ENCODE data around the gene CCN5. TPM values are rescaled to one million over a fixed set of nuclear protein-coding genes. Genes with fewer than 3 reads are reported as not detected.

The CCN5 gene
- total RNA-seq, 1 donor from 2014 or later = 7.5 TPM

Other genes with a start within 250 kb of the CCN5 start
- gene TTPAL, start 239.5 kb upstream of the CCN5 start, total RNA-seq (ENCODE audit: insufficient read depth, low replicate concordance) = 8.4 TPM
- 112 TPM for gene SERINC3, start 193.3 kb upstream of the CCN5 start, total RNA-seq (ENCODE audit: insufficient read depth, low replicate concordance)
- 114 TPM for gene PKIG, start 132.8 kb upstream of the CCN5 start, total RNA-seq (ENCODE audit: insufficient read depth, low replicate concordance)
- 14.0 TPM for gene ADA, start 63.7 kb upstream of the CCN5 start, total RNA-seq (ENCODE audit: insufficient read depth, low replicate concordance)
- 0.96 TPM for gene KCNK15, start 30.5 kb downstream of the CCN5 start, total RNA-seq (ENCODE audit: insufficient read depth, low replicate concordance)
- gene RIMS4, start 95.2 kb downstream of the CCN5 start, total RNA-seq (ENCODE audit: insufficient read depth, low replicate concordance) = 2.9 TPM
- 57.5 TPM for gene YWHAB, start 170.3 kb downstream of the CCN5 start, total RNA-seq (ENCODE audit: insufficient read depth, low replicate concordance)
- gene PABPC1L, start 194.7 kb downstream of the CCN5 start, total RNA-seq (ENCODE audit: insufficient read depth, low replicate concordance) = 6.5 TPM
- 7.2 TPM for gene TOMM34, start 245.0 kb downstream of the CCN5 start, total RNA-seq (ENCODE audit: insufficient read depth, low replicate concordance)